ENCODE data around the gene UROD. TPM values are rescaled to one million over a fixed set of nuclear protein-coding genes. Genes with fewer than 3 reads are reported as not detected.

Gene UROD
- total and polyA plus RNA-seq, 2 experiments from 2014 or later = 82.4 to 108 TPM

GRCh38 chr1:45013551-45014209 lies 1.6 kb downstream of the UROD start:
- Histone ChIP-seq H3K4me3 (no peak overlapping the region), H4K20me1 (replicated peaks; ENCODE audit: insufficient read depth) (no peaks in the 10 kb centered on the region), H3K4me1 (ENCODE audit: insufficient read depth) (peaks cover 12% of the 10 kb centered on the region), H3F3A (replicated peaks; ENCODE audit: low read depth) (no peaks in the 10 kb centered on the region), H3K9me2 (ENCODE audit: insufficient read depth) (no peaks in the 10 kb centered on the region), H3K36me3 (ENCODE audit: insufficient read depth) (no peaks in the 10 kb centered on the region), H2AFZ (no peak overlapping the region), H3K27me3 (ENCODE audit: insufficient read depth) (no peaks in the 10 kb centered on the region), H3K79me2 (replicated peaks; ENCODE audit: insufficient read depth) (peaks cover 12% of the 10 kb centered on the region), H3K27ac (ENCODE audit: low read depth) (no peak overlapping the region), H3K4me2 (peak overlapping the region; percentile 82; the same call in 1 of the 2 replicates)
- no peak for ATAC-seq
- no peak for TF ChIP-seq ZNF114 (CRISPR knock-in tag; IDR thresholded peaks at IDR 0.05)
- TF ChIP-seq NANOG (IDR thresholded peaks at IDR 0.05; ENCODE audit: borderline replicate concordance) = no peak
- no peak for TF ChIP-seq JUNB (IDR thresholded peaks at IDR 0.05; ENCODE audit: unreplicated experiment)
- TF ChIP-seq STAT1 (IDR thresholded peaks at IDR 0.05; ENCODE audit: unreplicated experiment) = no peak
- no peak for TF ChIP-seq EZH2 (IDR thresholded peaks at IDR 0.05; ENCODE audit: low read depth, unreplicated experiment)
- no peak for TF ChIP-seq ZNF462 (CRISPR knock-in tag; IDR thresholded peaks at IDR 0.05)
- TF ChIP-seq EZH2phosphoT487 (IDR thresholded peaks at IDR 0.05; ENCODE audit: unreplicated experiment) = no peak
- TF ChIP-seq CTCF (conservative IDR thresholded peaks at IDR 0.05; ENCODE audit: low read depth in 2 of 2) = no peak
- TF ChIP-seq, protein P1, sequence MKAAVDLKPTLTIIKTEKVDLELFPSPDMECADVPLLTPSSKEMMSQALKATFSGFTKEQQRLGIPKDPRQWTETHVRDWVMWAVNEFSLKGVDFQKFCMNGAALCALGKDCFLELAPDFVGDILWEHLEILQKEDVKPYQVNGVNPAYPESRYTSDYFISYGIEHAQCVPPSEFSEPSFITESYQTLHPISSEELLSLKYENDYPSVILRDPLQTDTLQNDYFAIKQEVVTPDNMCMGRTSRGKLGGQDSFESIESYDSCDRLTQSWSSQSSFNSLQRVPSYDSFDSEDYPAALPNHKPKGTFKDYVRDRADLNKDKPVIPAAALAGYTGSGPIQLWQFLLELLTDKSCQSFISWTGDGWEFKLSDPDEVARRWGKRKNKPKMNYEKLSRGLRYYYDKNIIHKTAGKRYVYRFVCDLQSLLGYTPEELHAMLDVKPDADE (IDR thresholded peaks at IDR 0.05) = no peak
- TF ChIP-seq POLR2AphosphoS5 (IDR thresholded peaks at IDR 0.05; ENCODE audit: low read depth) = no peak
- Mint-ChIP-seq H3K4me1 (peaks cover 29% of the 10 kb centered on the region), H3K36me3 (ENCODE audit: low read depth) (peaks cover 16% of the 10 kb centered on the region), H3K27me3 (ENCODE audit: insufficient read depth, low read depth, poor library complexity) (peaks cover 16% of the 10 kb centered on the region), H3K9me3 (no peaks in the 10 kb centered on the region), H3K4me3 (peak overlapping the region; percentile 75), H3K27ac (no peak overlapping the region)
- no peak for DNase-seq (ENCODE audit: low spot score)

Data from GM23338 (cell line).